Measurements from ENCODE around the gene ALDH1B1.
"Not testable (repeated sequence)": the region's sequence is repeated elsewhere in the genome, so short reads cannot be mapped to it uniquely, and the experiment has no call there.

The ALDH1B1 gene

DNA sequence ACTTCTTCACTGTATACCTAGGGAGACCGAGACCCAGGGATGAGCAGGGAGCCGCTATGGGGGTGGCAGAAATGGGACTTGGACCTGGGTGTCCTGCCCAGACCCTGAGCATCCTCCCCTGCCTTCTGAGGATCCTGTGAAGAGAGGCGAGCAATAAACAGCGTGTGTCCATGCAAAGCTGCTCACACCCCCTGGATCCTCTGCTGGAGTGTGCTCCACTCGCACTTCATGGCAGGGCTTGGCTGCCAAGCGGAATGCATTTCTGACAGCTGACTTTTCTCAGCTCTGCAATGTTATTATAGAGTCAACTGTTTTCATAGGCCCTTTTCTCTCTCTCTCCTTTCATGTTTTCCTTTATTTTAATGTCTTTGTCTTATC lies 31.0 kb upstream of the ALDH1B1 start:
- DNase-seq (ENCODE audit: low spot score) = no peak

GRCh38 chr9:38362852-38363588 lies 29.5 kb upstream of the ALDH1B1 start:
- DNase-seq (ENCODE audit: low spot score) = peak; percentile 58

DNA sequence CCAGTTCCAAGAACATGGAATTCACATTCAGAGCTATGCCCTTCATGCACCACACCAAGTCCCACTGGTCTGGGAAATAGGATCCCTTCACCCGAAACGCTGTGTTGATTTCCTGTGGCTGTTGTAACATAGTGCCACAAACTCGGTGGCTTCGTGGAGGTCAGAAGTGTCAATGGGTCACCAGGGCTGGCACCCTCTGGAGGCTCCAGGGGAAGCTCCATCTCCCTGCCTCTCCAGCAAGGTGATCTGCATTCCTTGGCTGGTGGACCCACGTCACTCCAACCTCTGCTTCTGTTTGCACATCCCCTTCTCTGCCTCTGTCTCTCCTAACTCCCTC lies 28.9 kb upstream of the ALDH1B1 start:
- DNase-seq (ENCODE audit: low spot score) = no peak

DNA sequence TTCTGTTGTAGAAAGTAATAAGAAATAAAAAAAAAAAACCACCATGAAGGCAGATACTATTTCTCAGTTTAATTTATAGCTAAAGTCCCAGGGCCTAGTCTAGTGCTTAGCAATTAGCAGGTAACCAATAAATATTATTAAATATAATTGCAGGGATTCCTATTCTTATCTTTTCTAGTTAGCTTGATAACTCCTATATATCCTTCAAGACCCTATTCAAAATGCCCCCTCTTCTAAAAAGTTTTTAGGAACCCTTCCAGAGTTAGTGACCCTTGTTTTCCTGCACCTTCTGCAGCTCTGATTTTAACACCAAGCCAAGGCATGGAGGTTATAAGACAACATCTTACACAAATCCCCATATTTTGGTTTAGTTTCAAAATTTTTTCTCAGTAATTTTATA lies 24.6 kb upstream of the ALDH1B1 start:
- DNase-seq (ENCODE audit: low spot score) = no peak

DNA sequence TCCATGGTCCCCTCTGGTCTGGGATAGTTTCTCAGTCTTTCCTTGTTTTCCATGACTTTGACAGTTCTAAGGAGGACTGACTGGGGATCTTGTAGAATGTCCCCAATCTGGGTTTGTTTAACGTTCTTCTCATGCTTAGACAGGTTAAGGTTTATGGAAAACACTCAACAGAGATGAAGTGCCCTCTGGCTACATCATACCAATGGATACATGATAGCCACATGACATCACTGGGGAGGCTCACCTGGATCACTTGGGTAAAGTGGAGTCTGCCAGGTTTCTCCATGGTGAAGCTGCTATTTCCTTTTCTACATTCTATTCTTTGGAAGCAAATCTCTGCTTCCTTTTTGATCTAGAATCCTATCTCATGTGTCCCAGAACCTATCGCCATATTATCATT lies 23.8 kb upstream of the ALDH1B1 start:
- no peak for DNase-seq (ENCODE audit: low spot score)

GRCh38 chr9:38370176-38370575 lies 22.3 kb upstream of the ALDH1B1 start:
- DNase-seq (ENCODE audit: low spot score) = no peak

- peak; percentile 64 for DNase-seq (ENCODE audit: low spot score)
These were observed 21.0 kb upstream of the ALDH1B1 start for GRCh38 chr9:38371495-38371894.

DNA sequence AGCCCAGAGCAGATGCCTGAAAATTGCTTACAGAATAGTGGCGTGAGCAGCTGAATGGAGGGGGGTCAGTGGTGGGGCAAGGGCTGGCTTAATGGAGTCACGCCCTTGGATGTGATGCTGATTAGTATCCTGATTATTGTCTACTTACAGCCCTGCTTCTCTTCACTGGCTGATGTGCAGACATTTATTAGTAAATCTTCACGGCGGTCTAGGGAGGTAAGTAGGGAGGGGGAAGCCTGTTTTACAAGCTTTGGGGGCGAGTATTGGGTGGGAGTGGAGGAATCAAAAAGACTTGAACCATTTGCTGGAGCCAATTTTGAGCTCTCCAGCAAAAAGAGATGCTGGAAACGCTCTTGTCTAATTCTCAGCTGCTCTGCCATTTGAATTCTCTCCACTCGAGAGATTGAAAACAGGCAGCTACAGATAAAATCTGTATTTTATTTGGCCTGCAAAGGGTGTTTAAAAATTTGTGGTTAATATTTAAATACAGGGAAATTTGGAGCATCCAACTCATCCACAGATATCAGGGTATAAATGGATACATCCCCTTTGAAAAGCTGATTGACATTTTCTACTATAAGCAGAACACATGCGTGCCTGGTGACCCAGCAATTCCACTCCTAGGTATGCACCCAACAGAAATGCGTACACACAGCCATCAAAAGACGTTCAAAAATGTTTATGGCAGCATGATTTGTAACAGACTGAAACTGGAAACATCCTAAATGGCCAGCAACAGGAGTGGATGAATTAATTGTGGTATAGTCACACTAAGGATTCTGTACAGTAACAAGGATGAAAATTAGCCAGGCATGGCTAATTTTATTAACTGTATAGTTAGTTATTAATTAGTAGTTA lies 19.5 kb upstream of the ALDH1B1 start:
- no peak for DNase-seq (ENCODE audit: low spot score)

DNA sequence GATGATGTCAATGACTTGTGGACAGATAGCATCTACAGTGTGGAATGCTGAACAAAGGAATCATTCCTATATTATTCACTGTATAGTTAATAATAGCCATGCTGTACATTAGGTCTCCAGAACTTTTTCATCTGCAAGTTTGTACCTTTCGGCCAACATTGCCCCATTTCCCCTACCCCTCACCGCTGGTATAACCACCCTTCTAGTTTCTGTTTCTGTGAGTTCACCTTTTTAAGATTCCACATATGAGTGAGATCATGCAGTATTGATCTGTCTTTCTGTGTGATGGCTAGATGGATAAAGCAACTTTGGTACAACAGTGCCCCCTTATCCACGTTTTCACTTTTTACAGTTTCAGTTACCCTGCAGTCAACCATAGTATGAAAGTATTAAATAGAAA lies 18.8 kb upstream of the ALDH1B1 start:
- no peak for DNase-seq (ENCODE audit: low spot score)

- DNase-seq (ENCODE audit: low spot score) = no peak
These were observed 17.5 kb upstream of the ALDH1B1 start for GRCh38 chr9:38374847-38375571.

- no peak for DNase-seq (ENCODE audit: low spot score)
These were observed 16.9 kb upstream of the ALDH1B1 start for GRCh38 chr9:38375572-38375963.

GRCh38 chr9:38376021-38376670 lies 16.4 kb upstream of the ALDH1B1 start:
- DNase-seq (ENCODE audit: low spot score) = no peak

GRCh38 chr9:38377336-38378083 lies 15.0 kb upstream of the ALDH1B1 start:
- not testable (repeated sequence) for DNase-seq (ENCODE audit: low spot score)

DNA sequence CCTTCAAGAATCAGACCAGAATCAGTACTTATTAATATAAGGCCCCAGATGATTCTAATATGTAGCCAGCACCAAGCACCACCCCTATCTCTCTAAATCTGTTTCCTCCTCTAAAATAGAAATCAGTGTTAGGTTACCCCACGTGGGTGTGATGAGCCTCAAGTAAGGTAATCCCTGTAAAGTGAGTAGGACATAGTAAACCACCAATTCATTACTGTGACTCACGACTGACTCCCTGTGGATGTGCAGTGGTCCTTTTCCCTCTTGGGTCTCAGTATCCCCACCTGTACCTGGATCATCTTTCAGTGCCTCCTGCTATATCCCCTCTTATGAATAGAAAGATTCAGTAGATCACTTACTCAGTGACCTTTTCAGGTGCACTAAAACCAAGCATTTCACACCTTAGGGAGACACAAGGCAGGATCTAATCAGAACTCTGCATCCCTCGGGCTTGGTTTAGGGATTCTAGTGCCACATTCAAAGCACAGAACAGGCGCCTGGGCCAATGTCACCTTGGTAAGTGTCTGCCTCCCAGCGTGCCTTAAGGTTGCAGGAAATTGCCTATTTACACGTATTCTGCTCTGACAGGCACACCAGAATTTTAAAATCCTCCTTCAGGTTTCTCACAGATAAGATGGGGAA lies 12.2 kb upstream of the ALDH1B1 start:
- DNase-seq (ENCODE audit: low spot score) = no peak

DNA sequence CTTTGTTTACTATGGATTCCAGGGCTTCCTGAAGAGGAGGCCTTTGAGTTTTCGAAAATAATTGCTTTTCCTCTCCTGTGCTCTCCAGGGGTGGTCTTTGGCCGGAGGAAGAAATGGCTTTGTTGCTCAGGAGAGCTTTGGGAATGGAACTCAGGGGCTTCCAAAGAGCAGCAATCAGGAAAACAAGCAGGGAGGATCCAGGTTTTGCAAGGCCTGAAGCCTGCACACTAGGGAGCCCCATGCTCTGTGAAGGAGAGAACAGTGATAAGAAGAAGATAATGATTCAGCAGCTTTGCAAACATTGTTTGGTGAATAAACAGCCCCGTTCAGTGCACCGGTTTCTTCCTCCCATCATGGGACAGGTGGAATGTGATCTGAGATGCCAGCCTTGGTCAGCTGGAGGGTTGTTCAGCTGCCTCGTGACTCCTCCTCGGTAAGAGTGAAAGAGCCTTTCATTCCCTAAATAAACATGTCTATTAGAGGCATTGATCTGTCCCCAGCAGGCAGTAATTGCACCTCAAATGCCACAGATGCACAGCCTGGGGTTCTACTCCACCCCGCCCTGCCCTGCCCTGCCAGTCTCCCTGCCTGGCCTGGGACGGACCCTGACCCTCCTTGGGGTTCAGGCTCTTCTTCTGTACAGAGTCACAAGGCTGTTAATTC lies 11.5 kb upstream of the ALDH1B1 start:
- DNase-seq (ENCODE audit: low spot score) = peak; percentile 61

DNA sequence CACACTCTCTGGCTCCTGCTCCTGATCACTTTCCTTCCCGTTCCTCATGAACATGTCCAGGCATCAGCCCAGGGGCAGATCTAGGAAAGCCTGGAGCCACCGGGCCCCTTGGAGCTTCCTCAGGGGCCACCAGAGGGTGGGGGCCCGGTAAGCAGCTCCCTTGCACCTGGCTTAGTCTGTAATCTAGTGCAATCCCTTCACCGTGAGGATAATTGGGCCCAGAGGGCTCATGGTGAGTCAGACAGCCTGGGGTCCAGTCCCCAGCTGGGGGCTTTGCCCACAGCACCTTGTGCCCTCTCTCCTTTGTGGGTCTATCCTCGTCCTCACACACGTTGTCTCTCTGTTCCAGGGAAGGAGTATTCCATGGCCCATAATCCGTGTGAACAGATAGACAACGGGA lies 10.4 kb upstream of the ALDH1B1 start:
- DNase-seq (ENCODE audit: low spot score) = no peak

DNA sequence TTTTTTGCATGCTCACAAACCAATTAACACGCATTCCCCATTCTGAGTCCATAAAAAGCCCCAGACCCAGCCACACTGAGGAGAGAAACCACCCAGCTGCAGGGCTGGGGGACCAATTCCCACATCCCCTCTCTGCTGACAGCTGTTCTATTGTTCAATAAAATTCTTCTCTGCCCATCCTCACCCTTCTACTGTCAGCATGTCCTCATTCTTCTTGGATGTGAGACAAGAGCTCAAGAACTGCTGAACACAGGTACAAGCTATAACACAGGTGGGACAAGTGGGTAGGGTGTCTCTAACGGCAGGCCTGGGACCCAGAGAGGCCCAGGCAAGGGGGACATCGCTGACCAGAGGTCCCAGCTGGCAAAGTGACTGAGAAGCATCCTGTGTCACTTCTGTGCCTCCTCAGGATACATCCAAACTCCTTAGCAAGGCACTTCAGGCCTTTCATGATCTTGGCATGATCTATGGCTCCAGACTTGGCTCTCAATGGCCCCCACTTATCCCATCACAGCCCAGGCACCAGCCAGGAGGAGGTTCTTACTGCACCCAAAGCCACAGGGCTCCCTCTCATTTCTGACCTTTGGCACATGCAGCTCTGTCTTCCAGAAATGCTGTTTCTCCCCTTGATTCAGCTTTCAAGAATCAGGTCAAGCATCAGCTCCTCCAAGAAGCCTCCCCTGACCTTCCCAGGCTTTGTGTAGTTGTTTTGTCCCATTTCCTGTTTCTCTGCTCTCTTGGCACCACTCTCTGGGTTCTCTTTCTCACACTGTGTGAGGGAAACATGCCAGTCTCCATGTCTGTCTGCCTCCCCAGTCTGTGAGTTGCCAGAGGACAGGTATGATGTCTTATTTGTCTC lies 7.3 kb upstream of the ALDH1B1 start:
- no peak for DNase-seq (ENCODE audit: low spot score)

DNA sequence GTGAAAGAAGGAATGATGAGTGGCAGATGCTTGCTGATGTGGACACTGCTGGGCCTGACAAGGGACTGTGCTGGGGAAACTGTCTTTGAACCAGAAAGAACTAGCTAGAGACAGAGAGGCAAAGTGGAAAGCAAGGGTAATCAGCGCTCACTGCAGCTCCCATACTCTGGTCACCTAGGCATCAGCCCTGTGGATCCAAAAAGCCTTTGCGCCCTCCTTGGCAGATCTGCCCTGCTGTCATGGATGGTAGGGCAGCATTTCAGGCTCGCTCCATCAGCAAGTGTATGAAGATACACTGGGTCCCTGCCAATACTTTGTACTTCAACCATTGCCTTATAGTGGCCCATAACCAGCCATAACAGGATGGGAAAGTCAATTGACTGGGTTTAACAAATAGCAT lies 6.6 kb upstream of the ALDH1B1 start:
- no peak for DNase-seq (ENCODE audit: low spot score)

DNA sequence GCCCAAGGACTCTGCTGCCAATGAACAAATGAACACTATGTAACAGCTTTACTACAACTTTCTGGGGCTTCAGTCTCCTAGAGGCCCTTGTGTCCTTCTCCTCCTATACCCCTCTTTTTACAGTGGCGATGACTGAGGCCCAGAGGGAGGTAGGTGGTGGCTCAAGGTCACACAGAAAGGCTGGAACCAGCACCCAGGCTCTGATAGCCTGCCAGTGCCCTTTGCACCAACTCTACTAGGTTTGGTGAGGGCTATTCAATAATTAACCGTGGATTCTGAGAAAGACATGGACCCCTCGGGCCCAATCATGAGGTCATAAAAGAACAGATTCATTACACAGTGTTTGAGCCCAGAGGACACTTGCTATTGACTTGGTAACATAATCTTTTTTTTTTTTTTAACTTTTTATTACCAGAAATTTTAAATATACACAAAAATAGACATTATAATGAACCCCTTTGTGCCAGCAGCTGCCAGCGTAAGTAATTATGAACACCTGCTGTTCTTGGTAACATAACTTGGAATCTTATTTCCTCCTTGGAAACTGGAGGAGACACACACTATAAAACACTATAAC lies 6.1 kb upstream of the ALDH1B1 start:
- no peak for DNase-seq (ENCODE audit: low spot score)
